Measurements from ENCODE around the gene AXDND1.

DNA sequence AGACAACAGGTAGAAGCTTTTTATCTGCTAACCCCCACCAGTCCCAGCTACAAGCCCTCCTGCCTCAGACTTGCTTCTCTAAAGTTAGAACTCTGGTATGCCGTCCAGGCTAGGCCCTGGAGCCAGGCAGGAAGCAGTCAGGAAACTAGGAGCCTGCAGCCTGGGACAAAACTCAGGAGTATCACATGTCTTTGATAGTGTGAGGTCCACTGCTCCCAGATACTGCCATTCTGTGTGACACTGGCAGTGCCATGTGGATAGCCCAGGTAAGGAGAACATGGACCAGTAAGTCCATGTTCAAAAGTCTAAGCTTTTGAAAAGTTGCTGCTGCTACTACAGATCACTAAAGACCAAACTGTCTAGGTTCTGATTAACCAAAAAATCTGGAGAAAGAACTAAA, 164.6 kb downstream of the AXDND1 start:
- TF ChIP-seq, protein P1, sequence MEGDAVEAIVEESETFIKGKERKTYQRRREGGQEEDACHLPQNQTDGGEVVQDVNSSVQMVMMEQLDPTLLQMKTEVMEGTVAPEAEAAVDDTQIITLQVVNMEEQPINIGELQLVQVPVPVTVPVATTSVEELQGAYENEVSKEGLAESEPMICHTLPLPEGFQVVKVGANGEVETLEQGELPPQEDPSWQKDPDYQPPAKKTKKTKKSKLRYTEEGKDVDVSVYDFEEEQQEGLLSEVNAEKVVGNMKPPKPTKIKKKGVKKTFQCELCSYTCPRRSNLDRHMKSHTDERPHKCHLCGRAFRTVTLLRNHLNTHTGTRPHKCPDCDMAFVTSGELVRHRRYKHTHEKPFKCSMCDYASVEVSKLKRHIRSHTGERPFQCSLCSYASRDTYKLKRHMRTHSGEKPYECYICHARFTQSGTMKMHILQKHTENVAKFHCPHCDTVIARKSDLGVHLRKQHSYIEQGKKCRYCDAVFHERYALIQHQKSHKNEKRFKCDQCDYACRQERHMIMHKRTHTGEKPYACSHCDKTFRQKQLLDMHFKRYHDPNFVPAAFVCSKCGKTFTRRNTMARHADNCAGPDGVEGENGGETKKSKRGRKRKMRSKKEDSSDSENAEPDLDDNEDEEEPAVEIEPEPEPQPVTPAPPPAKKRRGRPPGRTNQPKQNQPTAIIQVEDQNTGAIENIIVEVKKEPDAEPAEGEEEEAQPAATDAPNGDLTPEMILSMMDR (IDR thresholded peaks at IDR 0.05): no peak
- no peak for TF ChIP-seq POLR2A (IDR thresholded peaks at IDR 0.05)
